SIG-M5 (cell line): ENCODE results near the gene GAL.
"Not testable (repeated sequence)": the region's sequence is repeated elsewhere in the genome, so short reads cannot be mapped to it uniquely, and the experiment has no call there.

Experiments
- DNase-seq: peaks from one replicate; lab custom pipeline; 2025; lab: John Stamatoyannopoulos, UW

The GAL gene

GRCh38 chr11:68684385-68685356, at the start of gene GAL:
GAL (plus strand) TSS chr11:68684544; CDS start chr11:68684924, 380 bp downstream.
- DNase-seq = no peak

GRCh38 chr11:68634606-68635005, 49.7 kb upstream of the GAL start:
- DNase-seq = not testable (repeated sequence)

GRCh38 chr11:68635172-68635571, 49.2 kb upstream of the GAL start:
- not testable (repeated sequence) for DNase-seq

GRCh38 chr11:68635883-68636282, 48.5 kb upstream of the GAL start:
- DNase-seq = not testable (repeated sequence)

- DNase-seq = not testable (repeated sequence)
These were observed 45.0 kb upstream of the GAL start for GRCh38 chr11:68639322-68639721.

GRCh38 chr11:68641880-68642279, 42.5 kb upstream of the GAL start:
- no peak for DNase-seq

- DNase-seq = no peak
These were observed 40.8 kb upstream of the GAL start for GRCh38 chr11:68643585-68643984.

GRCh38 chr11:68646832-68647231, 37.5 kb upstream of the GAL start:
- no peak for DNase-seq

GRCh38 chr11:68649851-68650555, 34.3 kb upstream of the GAL start:
- no peak for DNase-seq

GRCh38 chr11:68650801-68651200, 33.5 kb upstream of the GAL start:
- no peak for DNase-seq

GRCh38 chr11:68651208-68651984, 32.9 kb upstream of the GAL start:
- DNase-seq = no peak

- DNase-seq = no peak
These were observed 32.2 kb upstream of the GAL start for GRCh38 chr11:68651985-68652682.

GRCh38 chr11:68652683-68653156, 31.6 kb upstream of the GAL start:
- DNase-seq = no peak

GRCh38 chr11:68653486-68654430, 30.6 kb upstream of the GAL start:
- DNase-seq = no peak

- no peak for DNase-seq
These were observed 29.4 kb upstream of the GAL start for GRCh38 chr11:68654978-68655377.

GRCh38 chr11:68655406-68655805, 28.9 kb upstream of the GAL start:
- no peak for DNase-seq

- no peak for DNase-seq
These were observed 28.5 kb upstream of the GAL start for GRCh38 chr11:68655806-68656205.

- DNase-seq = no peak
These were observed 27.1 kb upstream of the GAL start for GRCh38 chr11:68657021-68657780.

- no peak for DNase-seq
These were observed 26.2 kb upstream of the GAL start for GRCh38 chr11:68658097-68658496.

- no peak for DNase-seq
These were observed 25.7 kb upstream of the GAL start for GRCh38 chr11:68658661-68659060.
